ENCODE measurements around the gene CD177.

DNA sequence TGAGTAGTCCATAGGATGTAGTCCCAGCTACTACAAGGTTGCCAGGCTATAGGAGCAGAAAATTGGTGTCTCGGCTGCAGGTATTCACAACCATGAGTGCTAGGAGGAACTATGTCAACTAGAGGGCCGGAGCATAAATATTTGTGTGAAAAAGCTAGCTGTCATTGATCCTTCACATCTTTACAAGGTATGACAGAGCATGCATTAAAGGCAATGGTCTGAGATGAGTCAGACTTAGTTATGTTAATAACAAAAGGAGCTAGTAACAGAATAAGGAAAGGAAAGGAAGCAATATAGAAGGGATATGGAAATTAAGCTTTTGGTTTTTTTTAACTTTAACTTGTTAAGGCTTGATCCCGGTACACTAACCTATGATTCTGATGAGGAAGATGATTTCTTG is 43.3 kb upstream of the CD177 start:
- TF ChIP-seq, protein P1, sequence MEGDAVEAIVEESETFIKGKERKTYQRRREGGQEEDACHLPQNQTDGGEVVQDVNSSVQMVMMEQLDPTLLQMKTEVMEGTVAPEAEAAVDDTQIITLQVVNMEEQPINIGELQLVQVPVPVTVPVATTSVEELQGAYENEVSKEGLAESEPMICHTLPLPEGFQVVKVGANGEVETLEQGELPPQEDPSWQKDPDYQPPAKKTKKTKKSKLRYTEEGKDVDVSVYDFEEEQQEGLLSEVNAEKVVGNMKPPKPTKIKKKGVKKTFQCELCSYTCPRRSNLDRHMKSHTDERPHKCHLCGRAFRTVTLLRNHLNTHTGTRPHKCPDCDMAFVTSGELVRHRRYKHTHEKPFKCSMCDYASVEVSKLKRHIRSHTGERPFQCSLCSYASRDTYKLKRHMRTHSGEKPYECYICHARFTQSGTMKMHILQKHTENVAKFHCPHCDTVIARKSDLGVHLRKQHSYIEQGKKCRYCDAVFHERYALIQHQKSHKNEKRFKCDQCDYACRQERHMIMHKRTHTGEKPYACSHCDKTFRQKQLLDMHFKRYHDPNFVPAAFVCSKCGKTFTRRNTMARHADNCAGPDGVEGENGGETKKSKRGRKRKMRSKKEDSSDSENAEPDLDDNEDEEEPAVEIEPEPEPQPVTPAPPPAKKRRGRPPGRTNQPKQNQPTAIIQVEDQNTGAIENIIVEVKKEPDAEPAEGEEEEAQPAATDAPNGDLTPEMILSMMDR (IDR thresholded peaks at IDR 0.05), result no peak
- no peak for TF ChIP-seq POLR2A (IDR thresholded peaks at IDR 0.05)
